HG03575 (cell line): ENCODE data around the gene RPH3AL.

Source experiments
- ATAC-seq: cut with Tn5 transposase; IDR thresholded peaks from one replicate; pipeline ENCODE4 v1.9.1; 2021; ENCODE audit not compliant: unreplicated experiment, insufficient number of reproducible peaks, low FRiP score; ENCODE audit errors: extremely low read depth

Gene RPH3AL

GRCh38 chr17:292016-292415 is 60.6 kb downstream of the RPH3AL start:
- ATAC-seq: no peak

- ATAC-seq: no peak
Observed at GRCh38 chr17:291587-291986, 61.0 kb downstream of the RPH3AL start.

- no peak for ATAC-seq
Observed at GRCh38 chr17:290626-291025, 62.0 kb downstream of the RPH3AL start.

GRCh38 chr17:290121-290521 is 62.5 kb downstream of the RPH3AL start:
- ATAC-seq: no peak

- ATAC-seq: no peak
Observed at GRCh38 chr17:289409-289808, 63.2 kb downstream of the RPH3AL start.

GRCh38 chr17:288802-289356 is 63.7 kb downstream of the RPH3AL start:
- no peak for ATAC-seq

- ATAC-seq: no peak
Observed at GRCh38 chr17:286571-286970, 66.0 kb downstream of the RPH3AL start.

- ATAC-seq: no peak
Observed at GRCh38 chr17:285751-286422, 66.7 kb downstream of the RPH3AL start.

- ATAC-seq: no peak
Observed at GRCh38 chr17:284676-285355, 67.8 kb downstream of the RPH3AL start.

GRCh38 chr17:283911-284675 is 68.5 kb downstream of the RPH3AL start:
- ATAC-seq: no peak

- no peak for ATAC-seq
Observed at GRCh38 chr17:282912-283882, 69.4 kb downstream of the RPH3AL start.

- no peak for ATAC-seq
Observed at GRCh38 chr17:282000-282911, 70.4 kb downstream of the RPH3AL start.

GRCh38 chr17:281365-281999 is 71.1 kb downstream of the RPH3AL start:
- ATAC-seq: no peak

GRCh38 chr17:280901-281300 is 71.7 kb downstream of the RPH3AL start:
- ATAC-seq: no peak

- ATAC-seq: no peak
Observed at GRCh38 chr17:280216-280615, 72.4 kb downstream of the RPH3AL start.

- ATAC-seq: no peak
Observed at GRCh38 chr17:279776-280175, 72.8 kb downstream of the RPH3AL start.

GRCh38 chr17:279331-279730 is 73.3 kb downstream of the RPH3AL start:
- ATAC-seq: no peak
